HUES64 (cell line): ENCODE results near the gene COG6.

ENCODE experiments used
- H3K27ac ChIP-seq: 2 replicates; pipeline ENCODE4 v1.7.0; 2013; ENCODE audit warnings: low read depth, low read length, inconsistent platforms
- H3K27me3 ChIP-seq: 2 replicates; pipeline ENCODE4 v1.6.1; 2013; ENCODE audit warnings: mild to moderate bottlenecking, low read length; ENCODE audit not compliant: insufficient read depth
- H3K36me3 ChIP-seq: 2 replicates; pipeline ENCODE4 v1.6.1; 2013; ENCODE audit warnings: mild to moderate bottlenecking, low read length; ENCODE audit not compliant: insufficient read depth
- H3K4me1 ChIP-seq: 2 replicates; pipeline ENCODE4 v1.6.1; 2013; ENCODE audit warnings: mild to moderate bottlenecking, low read length, moderate library complexity; ENCODE audit not compliant: insufficient read depth
- H3K4me3 ChIP-seq: 2 replicates; pipeline ENCODE4 v1.5.1; 2013; ENCODE audit warnings: mild to moderate bottlenecking, low read length, moderate library complexity
- H3K9ac ChIP-seq: 2 replicates; pipeline ENCODE4 v1.6.1; 2013; ENCODE audit warnings: mild to moderate bottlenecking, low read depth, low read length
- H3K9me3 ChIP-seq: 2 replicates; pipeline ENCODE4 v1.6.1; 2013; ENCODE audit warnings: low read depth, low read length; ENCODE audit not compliant: insufficient read depth
- WGBS: fragments of 150-250, 120-280 bp; methylation state at CpG from one replicate; pipeline ENCODE4 v1.1.7; 2013; ENCODE audit warnings: missing lambda C conversion rate; 5-methylcytosine and 5-hydroxymethylcytosine counted together

COG6 gene

GRCh38 chr13:39770221-39771090 is 115.0 kb downstream of the COG6 start:
- H3K27me3 ChIP-seq, result no peaks in the 10 kb centered on the region
- H3K4me3 ChIP-seq, result no peak overlapping the region
- no peaks in the 10 kb centered on the region for H3K9me3 ChIP-seq
- no peak overlapping the region for H3K9ac ChIP-seq
- peaks cover 7% of the 10 kb centered on the region; the same call in 1 of the 2 replicates for H3K4me1 ChIP-seq
- WGBS, result 88% methylated on average over 8 of the region's 9 CpGs
- no peaks in the 10 kb centered on the region for H3K36me3 ChIP-seq
- no peak overlapping the region for H3K27ac ChIP-seq

- H3K36me3 ChIP-seq, result no peaks in the 10 kb centered on the region
- H3K4me3 ChIP-seq, result no peak overlapping the region
- 0 out of 2 replicates have a peak, but pooled peaks cover 3% of the 10 kb centered on the region for H3K9me3 ChIP-seq
- H3K27ac ChIP-seq, result no peak overlapping the region
- 94% methylated on average over 4 of the region's 4 CpGs for WGBS
- peaks cover 4% of the 10 kb centered on the region; the same call in 1 of the 2 replicates for H3K4me1 ChIP-seq
- H3K27me3 ChIP-seq, result no peaks in the 10 kb centered on the region
- H3K9ac ChIP-seq, result no peak overlapping the region
Measured at GRCh38 chr13:39773833-39774232, 118.4 kb downstream of the COG6 start.

GRCh38 chr13:39776439-39776838 is 121.0 kb downstream of the COG6 start:
- H3K27ac ChIP-seq, result no peak overlapping the region
- 87% methylated on average over 3 of the region's 3 CpGs for WGBS
- H3K27me3 ChIP-seq, result no peaks in the 10 kb centered on the region
- peaks cover 4% of the 10 kb centered on the region; the same call in 1 of the 2 replicates for H3K4me1 ChIP-seq
- H3K9ac ChIP-seq, result no peak overlapping the region
- H3K36me3 ChIP-seq, result no peaks in the 10 kb centered on the region
- H3K4me3 ChIP-seq, result no peak overlapping the region
- H3K9me3 ChIP-seq, result 0 out of 2 replicates have a peak, but pooled peaks cover 3% of the 10 kb centered on the region

GRCh38 chr13:39777021-39777420 is 121.6 kb downstream of the COG6 start:
- Histone ChIP-seq H3K4me1 (peaks cover 4% of the 10 kb centered on the region; the same call in 1 of the 2 replicates), H3K9me3 (0 out of 2 replicates have a peak, but pooled peaks cover 3% of the 10 kb centered on the region), H3K9ac (no peak overlapping the region), H3K4me3 (no peak overlapping the region), H3K36me3 (no peaks in the 10 kb centered on the region), H3K27me3 (no peaks in the 10 kb centered on the region), H3K27ac (no peak overlapping the region)
- 70% methylated on average over 1 of the region's 1 CpG for WGBS

- Histone ChIP-seq H3K4me1 (peaks cover 4% of the 10 kb centered on the region; the same call in 1 of the 2 replicates), H3K27me3 (no peaks in the 10 kb centered on the region), H3K9ac (no peak overlapping the region), H3K27ac (no peak overlapping the region), H3K9me3 (0 out of 2 replicates have a peak, but pooled peaks cover 3% of the 10 kb centered on the region), H3K36me3 (no peaks in the 10 kb centered on the region), H3K4me3 (no peak overlapping the region)
- WGBS, result 96% methylated on average over 2 of the region's 2 CpGs
Measured at GRCh38 chr13:39777527-39778061, 122.1 kb downstream of the COG6 start.

- 92% methylated on average over 8 of the region's 8 CpGs for WGBS
- 0 out of 2 replicates have a peak, but pooled peaks cover 3% of the 10 kb centered on the region for H3K9me3 ChIP-seq
Measured at GRCh38 chr13:39779337-39780265, 124.1 kb downstream of the COG6 start.

GRCh38 chr13:39780711-39781110 is 125.2 kb downstream of the COG6 start:
- peaks cover 4% of the 10 kb centered on the region; the same call in 1 of the 2 replicates for H3K4me1 ChIP-seq
- H3K4me3 ChIP-seq, result no peak overlapping the region
- no peak overlapping the region for H3K27ac ChIP-seq
- 94% methylated on average over 6 of the region's 6 CpGs for WGBS
- H3K27me3 ChIP-seq, result no peaks in the 10 kb centered on the region
- 0 out of 2 replicates have a peak, but pooled peaks cover 3% of the 10 kb centered on the region for H3K9me3 ChIP-seq
- no peak overlapping the region for H3K9ac ChIP-seq
- H3K36me3 ChIP-seq, result no peaks in the 10 kb centered on the region

More at GRCh38 chr13:39779337-39780265, 124.1 kb downstream of the COG6 start:
- Histone ChIP-seq H3K9ac (no peak overlapping the region), H3K36me3 (no peaks in the 10 kb centered on the region), H3K27ac (no peak overlapping the region), H3K4me3 (no peak overlapping the region), H3K27me3 (no peaks in the 10 kb centered on the region), H3K4me1 (peaks cover 4% of the 10 kb centered on the region; the same call in 1 of the 2 replicates)

GRCh38 chr13:39781381-39781780 is 125.9 kb downstream of the COG6 start:
- 90% methylated on average over 2 of the region's 2 CpGs for WGBS
- 0 out of 2 replicates have a peak, but pooled peaks cover 3% of the 10 kb centered on the region for H3K9me3 ChIP-seq
- H3K9ac ChIP-seq, result no peak overlapping the region
- no peaks in the 10 kb centered on the region for H3K36me3 ChIP-seq
- H3K4me3 ChIP-seq, result no peak overlapping the region
- no peak overlapping the region for H3K27ac ChIP-seq
- peaks cover 7% of the 10 kb centered on the region; the same call in 1 of the 2 replicates for H3K4me1 ChIP-seq
- no peaks in the 10 kb centered on the region for H3K27me3 ChIP-seq

GRCh38 chr13:39783051-39783450 is 127.6 kb downstream of the COG6 start:
- WGBS, result no CpG with 5 or more reads among the region's 1 CpG
- Histone ChIP-seq H3K27me3 (no peaks in the 10 kb centered on the region), H3K27ac (no peak overlapping the region), H3K9me3 (0 out of 2 replicates have a peak, but pooled peaks cover 3% of the 10 kb centered on the region), H3K9ac (no peak overlapping the region), H3K4me1 (peaks cover 13% of the 10 kb centered on the region; the same call in 1 of the 2 replicates), H3K36me3 (no peaks in the 10 kb centered on the region), H3K4me3 (no peak overlapping the region)

- H3K9me3 ChIP-seq, result peaks cover 9% of the 10 kb centered on the region
- peaks cover 17% of the 10 kb centered on the region; the same call in 1 of the 2 replicates for H3K4me1 ChIP-seq
- H3K27me3 ChIP-seq, result no peaks in the 10 kb centered on the region
- WGBS, result 95% methylated on average over 1 of the region's 1 CpG
- no peaks in the 10 kb centered on the region for H3K36me3 ChIP-seq
- no peak overlapping the region for H3K4me3 ChIP-seq
- H3K27ac ChIP-seq, result no peak overlapping the region
- no peak overlapping the region for H3K9ac ChIP-seq
Measured at GRCh38 chr13:39784347-39784746, 128.9 kb downstream of the COG6 start.
